Measurements from ENCODE around the gene FAM98B. TPM values are rescaled to one million over a fixed set of nuclear protein-coding genes. Genes with fewer than 3 reads are reported as not detected.
"Not testable (repeated sequence)": the region's sequence is repeated elsewhere in the genome, so short reads cannot be mapped to it uniquely, and the experiment has no call there.

Gene FAM98B
- total RNA-seq, 1 experiment from 2014 or later, result 20.5 TPM

GRCh38 chr15:38425269-38425668, 28.7 kb upstream of the FAM98B start:
- no peak for DNase-seq
- no peak for TF ChIP-seq CTCF (IDR thresholded peaks at IDR 0.05; ENCODE audit: unreplicated experiment)
- no peaks in the 10 kb centered on the region for H3K36me3 Mint-ChIP-seq (ENCODE audit: insufficient read depth, unreplicated experiment)
- peaks cover 4% of the 10 kb centered on the region for H3K4me1 Mint-ChIP-seq (ENCODE audit: low read depth, unreplicated experiment)
- BruUV-seq (replicated peaks), result no TSS peak
- H3K27me3 Mint-ChIP-seq (ENCODE audit: unreplicated experiment), result no peaks in the 10 kb centered on the region
- H3K4me3 Mint-ChIP-seq (ENCODE audit: low read depth, unreplicated experiment), result no peak overlapping the region
- CTCF ChIA-PET, result no interaction called here
- no peaks in the 10 kb centered on the region for H3K9me3 Mint-ChIP-seq (ENCODE audit: low read depth, unreplicated experiment)
- intact Hi-C loops (cut with micrococcal nuclease; ENCODE audit: unreplicated experiment), result no loop called here
- no peak overlapping the region for H3K27ac Mint-ChIP-seq (ENCODE audit: unreplicated experiment)

- TF ChIP-seq CTCF (IDR thresholded peaks at IDR 0.05; ENCODE audit: unreplicated experiment), result no peak
- no peaks in the 10 kb centered on the region for H3K27me3 Mint-ChIP-seq (ENCODE audit: unreplicated experiment)
- CTCF ChIA-PET, result no interaction called here
- intact Hi-C loops (cut with micrococcal nuclease; ENCODE audit: unreplicated experiment), result no loop called here
- BruUV-seq (replicated peaks), result no TSS peak
- H3K4me1 Mint-ChIP-seq (ENCODE audit: low read depth, unreplicated experiment), result peaks cover 11% of the 10 kb centered on the region
- no peak overlapping the region for H3K4me3 Mint-ChIP-seq (ENCODE audit: low read depth, unreplicated experiment)
- peaks cover 2% of the 10 kb centered on the region for H3K9me3 Mint-ChIP-seq (ENCODE audit: low read depth, unreplicated experiment)
- DNase-seq, result no peak
- H3K36me3 Mint-ChIP-seq (ENCODE audit: insufficient read depth, unreplicated experiment), result no peaks in the 10 kb centered on the region
- H3K27ac Mint-ChIP-seq (ENCODE audit: unreplicated experiment), result no peak overlapping the region
Observed at GRCh38 chr15:38427380-38427779, 26.5 kb upstream of the FAM98B start.

- Mint-ChIP-seq H3K27ac (ENCODE audit: unreplicated experiment) (no peak overlapping the region), H3K36me3 (ENCODE audit: insufficient read depth, unreplicated experiment) (no peaks in the 10 kb centered on the region), H3K4me3 (ENCODE audit: low read depth, unreplicated experiment) (no peak overlapping the region), H3K4me1 (ENCODE audit: low read depth, unreplicated experiment) (peaks cover 11% of the 10 kb centered on the region), H3K9me3 (ENCODE audit: low read depth, unreplicated experiment) (peaks cover 2% of the 10 kb centered on the region), H3K27me3 (ENCODE audit: unreplicated experiment) (no peaks in the 10 kb centered on the region)
- CTCF ChIA-PET, result interaction anchor here (1.1 kb wide), 1 partner anchor 9 kb away, joined by 6 read pairs; no protein-coding TSS in a partner anchor
- no peak for DNase-seq
- BruUV-seq (replicated peaks), result no TSS peak
- TF ChIP-seq CTCF (IDR thresholded peaks at IDR 0.05; ENCODE audit: unreplicated experiment), result no peak
- intact Hi-C loops (cut with micrococcal nuclease; ENCODE audit: unreplicated experiment), result no loop called here
Observed at GRCh38 chr15:38430106-38430760, 23.7 kb upstream of the FAM98B start.

GRCh38 chr15:38436993-38437392, 16.9 kb upstream of the FAM98B start:
- CTCF ChIA-PET, result no interaction called here
- intact Hi-C loops (cut with micrococcal nuclease; ENCODE audit: unreplicated experiment), result no loop called here
- H3K27me3 Mint-ChIP-seq (ENCODE audit: unreplicated experiment), result no peaks in the 10 kb centered on the region

GRCh38 chr15:38437603-38438002, 16.3 kb upstream of the FAM98B start:
- H3K9me3 Mint-ChIP-seq (ENCODE audit: low read depth, unreplicated experiment); H3K27me3 Mint-ChIP-seq (ENCODE audit: unreplicated experiment); H3K4me1 Mint-ChIP-seq (ENCODE audit: low read depth, unreplicated experiment); H3K27ac Mint-ChIP-seq (ENCODE audit: unreplicated experiment); DNase-seq; CTCF ChIA-PET; H3K36me3 Mint-ChIP-seq (ENCODE audit: insufficient read depth, unreplicated experiment); intact Hi-C loops (cut with micrococcal nuclease; ENCODE audit: unreplicated experiment); H3K4me3 Mint-ChIP-seq (ENCODE audit: low read depth, unreplicated experiment); BruUV-seq (replicated peaks): not testable (repeated sequence)

More at GRCh38 chr15:38436993-38437392, 16.9 kb upstream of the FAM98B start:
- no peaks in the 10 kb centered on the region for H3K36me3 Mint-ChIP-seq (ENCODE audit: insufficient read depth, unreplicated experiment)
- no peak for DNase-seq
- BruUV-seq (replicated peaks), result no TSS peak
- no peak overlapping the region for H3K4me3 Mint-ChIP-seq (ENCODE audit: low read depth, unreplicated experiment)
- no peak overlapping the region for H3K27ac Mint-ChIP-seq (ENCODE audit: unreplicated experiment)
- no peaks in the 10 kb centered on the region for H3K9me3 Mint-ChIP-seq (ENCODE audit: low read depth, unreplicated experiment)
- no peak for TF ChIP-seq CTCF (IDR thresholded peaks at IDR 0.05; ENCODE audit: unreplicated experiment)
- no peaks in the 10 kb centered on the region for H3K4me1 Mint-ChIP-seq (ENCODE audit: low read depth, unreplicated experiment)
